HG03565 (cell line): ENCODE measurements around the gene ASB7.
A peak's percentile ranks its signal among the peaks of the same experiment; 100 is the strongest.
"Not testable (repeated sequence)": the region's sequence is repeated elsewhere in the genome, so short reads cannot be mapped to it uniquely, and the experiment has no call there.

Experiments used
- ATAC-seq: cut with Tn5 transposase; IDR thresholded peaks from one replicate; pipeline ENCODE4 v1.9.1; 2021; ENCODE audit warnings: mild to moderate bottlenecking, moderate library complexity; ENCODE audit not compliant: unreplicated experiment

Gene ASB7, protein sequence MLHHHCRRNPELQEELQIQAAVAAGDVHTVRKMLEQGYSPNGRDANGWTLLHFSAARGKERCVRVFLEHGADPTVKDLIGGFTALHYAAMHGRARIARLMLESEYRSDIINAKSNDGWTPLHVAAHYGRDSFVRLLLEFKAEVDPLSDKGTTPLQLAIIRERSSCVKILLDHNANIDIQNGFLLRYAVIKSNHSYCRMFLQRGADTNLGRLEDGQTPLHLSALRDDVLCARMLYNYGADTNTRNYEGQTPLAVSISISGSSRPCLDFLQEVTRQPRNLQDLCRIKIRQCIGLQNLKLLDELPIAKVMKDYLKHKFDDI

DNA sequence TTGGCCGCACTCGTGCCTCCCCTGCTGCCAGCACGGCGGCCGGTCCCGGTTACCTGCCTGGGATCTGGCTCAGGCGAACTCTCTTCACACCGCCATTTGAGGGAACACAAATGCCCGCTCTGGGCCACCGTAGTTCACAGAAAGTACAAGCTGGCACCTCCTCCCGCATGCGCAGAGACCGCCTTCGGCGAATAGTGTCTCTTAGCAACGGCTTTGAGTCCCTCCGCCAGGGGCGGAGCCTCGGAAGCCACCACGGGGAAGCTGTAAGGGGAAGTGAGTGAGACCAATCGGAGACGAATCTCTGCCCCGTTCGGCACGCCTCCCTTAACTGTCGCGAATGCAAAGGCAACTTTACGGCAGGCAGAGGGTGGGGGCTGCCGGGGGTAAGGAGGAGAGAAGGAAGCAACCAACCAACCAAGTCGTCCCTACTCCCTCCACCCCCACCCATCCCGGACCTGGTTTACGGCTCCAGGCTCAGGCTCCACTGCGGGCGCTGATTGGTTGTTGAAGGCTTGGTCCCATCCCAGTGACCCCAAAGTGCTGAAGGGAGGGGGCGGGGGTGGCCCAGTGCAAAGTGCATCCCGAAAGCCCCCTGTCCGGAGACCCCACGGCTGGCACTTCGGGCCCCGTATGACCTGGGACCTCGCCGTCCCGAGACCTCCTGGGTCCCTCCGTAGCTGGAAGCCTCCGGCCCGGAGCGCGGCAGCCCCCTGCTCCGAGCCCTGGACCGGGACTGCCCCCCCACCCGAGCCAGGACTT is at the start of gene ASB7, which contains the start of gene LINS1:
Gene ASB7 (plus strand): TSS at position 526 of the 759 bp plus-strand sequence. CDS start 9,628 bp downstream, outside the sequence.
Gene LINS1 (minus strand): TSS at position 121 of the 759 bp plus-strand sequence. CDS start 21,342 bp downstream, outside the sequence.
- peak; percentile 88 for ATAC-seq

DNA sequence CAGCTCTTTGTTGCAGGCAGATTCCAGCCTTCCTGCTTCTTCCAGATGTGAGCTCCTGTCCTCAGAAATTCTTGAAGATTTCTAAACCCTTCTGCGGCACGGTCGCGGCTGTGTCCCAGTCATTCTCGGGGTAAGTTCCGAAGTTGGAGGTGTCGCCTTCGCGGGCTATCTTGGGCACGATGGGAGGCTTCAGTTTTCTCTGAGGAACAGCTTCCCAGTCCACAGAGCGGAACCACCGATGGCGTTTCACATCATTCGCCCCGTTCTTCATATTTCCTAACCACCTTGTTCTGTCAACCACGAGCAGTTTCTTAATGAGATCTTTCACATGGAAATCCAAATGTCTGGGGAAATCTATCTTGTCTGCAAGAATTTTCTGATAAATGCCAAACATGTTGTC is 48.9 kb upstream of the ASB7 start:
- ATAC-seq: no peak

DNA sequence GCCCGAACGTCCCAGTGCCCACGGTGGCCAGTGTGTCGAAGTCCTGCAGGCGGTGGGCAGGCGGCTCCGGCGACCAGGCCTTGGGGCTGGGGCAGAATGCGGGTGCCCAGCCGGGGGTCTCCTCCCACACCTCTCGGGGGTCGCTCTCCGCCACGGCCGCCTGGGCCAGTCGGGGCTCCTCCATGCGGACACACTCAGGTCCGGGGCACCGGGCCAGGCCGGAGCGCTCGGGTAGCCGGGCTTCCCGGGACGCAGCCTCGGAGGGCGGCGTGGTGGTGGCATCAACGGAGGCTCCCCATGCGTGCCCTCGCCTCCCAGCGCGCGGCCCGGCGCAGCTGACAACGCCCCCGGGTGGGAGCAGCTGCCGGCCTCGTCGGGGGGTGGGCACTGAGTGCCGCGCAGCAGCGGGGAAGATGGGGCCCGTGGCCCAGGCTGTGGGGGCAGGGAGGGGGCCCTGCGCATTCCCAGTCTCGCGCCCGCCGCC is 43.6 kb upstream of the ASB7 start:
- ATAC-seq: no peak

DNA sequence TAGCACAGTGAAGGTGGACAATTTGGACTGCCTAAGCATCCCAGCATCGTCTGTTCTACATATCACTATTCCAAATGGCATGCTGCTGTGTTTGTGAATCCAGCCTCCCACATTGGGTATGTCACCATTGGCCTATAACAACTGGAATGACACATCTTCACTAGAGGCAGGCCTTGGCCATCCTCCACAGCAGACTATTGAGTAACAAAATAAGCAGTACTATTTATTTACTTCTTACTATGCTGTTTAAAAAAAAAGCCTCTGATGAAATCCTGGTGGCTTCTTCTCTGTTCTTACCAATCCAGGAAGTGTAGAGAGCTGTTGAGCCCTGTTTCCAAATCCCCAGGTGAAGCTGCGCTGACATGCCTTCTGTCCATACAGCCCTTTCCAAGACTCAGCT is 43.1 kb upstream of the ASB7 start:
- ATAC-seq: no peak

DNA sequence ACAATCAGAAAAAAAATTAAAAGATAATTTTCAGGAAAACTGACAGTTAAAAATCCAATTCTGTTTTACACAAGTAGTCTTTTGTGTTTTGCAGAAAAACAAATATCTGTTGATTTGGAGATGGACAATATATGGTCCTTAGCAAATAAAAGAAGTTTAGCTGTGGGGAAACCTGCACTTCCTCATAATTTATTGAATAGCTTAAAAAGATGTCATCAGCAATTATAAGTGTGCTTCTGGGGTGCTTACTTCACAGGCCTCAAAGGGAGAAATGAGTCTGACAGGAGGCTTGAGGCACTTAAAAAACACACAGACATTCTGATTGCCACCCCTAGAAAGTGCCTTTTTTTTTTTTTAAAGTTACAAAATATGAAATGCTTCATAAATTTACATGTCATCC is 42.1 kb upstream of the ASB7 start:
- no peak for ATAC-seq

DNA sequence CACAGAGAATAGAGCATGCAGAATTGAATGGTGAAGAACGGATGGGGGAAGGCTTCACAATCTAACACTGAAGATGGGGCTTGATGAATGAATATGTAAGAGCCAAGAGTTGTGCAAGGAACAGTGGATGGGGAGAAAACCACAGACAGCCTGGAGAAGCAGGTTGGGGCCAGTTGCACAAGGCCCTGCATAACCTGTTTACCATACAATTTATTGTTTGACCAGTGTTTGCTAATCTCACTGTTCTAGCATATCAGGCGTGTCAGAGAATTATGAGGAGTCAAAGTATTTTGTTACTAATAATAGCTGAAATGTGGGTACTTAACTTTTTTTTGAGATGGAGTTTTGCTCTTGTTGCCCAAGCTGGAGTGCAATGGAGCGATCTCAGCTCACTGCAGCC is 36.8 kb upstream of the ASB7 start:
- ATAC-seq: no peak

DNA sequence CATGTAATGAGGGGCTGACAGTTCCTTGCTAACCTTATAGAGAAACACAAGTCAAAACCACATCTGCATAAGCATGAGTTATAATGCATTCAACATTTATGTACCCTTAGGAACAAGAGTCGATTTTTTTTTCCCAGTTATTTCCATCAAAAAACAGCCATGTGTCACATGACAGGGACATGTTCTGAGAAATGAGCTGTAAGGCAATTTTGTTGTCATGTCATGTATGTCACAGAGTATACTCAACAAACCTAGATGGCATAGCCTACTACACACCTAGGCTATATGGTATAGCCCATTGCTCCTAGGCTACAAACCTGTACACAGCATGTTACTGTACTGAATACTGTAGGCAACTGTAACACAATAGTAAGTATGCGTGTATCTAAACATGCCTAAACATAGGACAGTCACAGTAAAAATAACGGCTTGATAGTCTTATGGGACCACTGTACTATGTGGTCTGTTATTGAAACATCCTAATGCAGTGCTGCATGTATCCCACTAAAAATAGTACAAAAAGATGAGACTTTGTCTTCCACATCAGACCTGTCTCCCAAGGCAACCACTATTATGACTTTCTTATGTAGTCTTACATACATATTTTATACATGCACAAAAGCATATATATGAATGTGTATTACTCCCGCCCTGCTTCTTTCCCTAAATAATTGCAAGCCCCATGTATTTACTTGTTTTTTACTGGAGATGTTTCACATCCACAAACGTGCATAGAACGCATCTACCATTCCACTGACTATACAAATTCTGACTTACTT is 35.4 kb upstream of the ASB7 start:
- no peak for ATAC-seq

DNA sequence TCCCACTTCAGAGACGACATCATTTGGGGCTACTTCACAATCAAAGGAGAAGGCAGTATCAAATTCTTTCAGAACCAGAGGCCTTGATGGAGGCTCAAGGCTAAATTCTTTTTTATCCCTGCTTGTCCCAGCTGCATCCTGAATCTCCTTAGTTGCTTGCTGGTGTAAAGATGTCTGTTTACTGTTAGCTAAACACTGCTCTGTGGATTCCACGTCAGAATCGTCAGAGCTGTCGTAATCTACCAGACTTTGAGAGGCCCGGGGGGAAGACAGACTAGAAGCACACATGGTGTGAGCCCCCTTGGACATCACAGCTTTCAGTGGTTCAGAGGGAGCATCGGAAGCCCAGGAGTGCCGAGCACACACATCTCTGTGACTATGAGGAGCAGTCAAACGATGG is 33.0 kb upstream of the ASB7 start:
- no peak for ATAC-seq

DNA sequence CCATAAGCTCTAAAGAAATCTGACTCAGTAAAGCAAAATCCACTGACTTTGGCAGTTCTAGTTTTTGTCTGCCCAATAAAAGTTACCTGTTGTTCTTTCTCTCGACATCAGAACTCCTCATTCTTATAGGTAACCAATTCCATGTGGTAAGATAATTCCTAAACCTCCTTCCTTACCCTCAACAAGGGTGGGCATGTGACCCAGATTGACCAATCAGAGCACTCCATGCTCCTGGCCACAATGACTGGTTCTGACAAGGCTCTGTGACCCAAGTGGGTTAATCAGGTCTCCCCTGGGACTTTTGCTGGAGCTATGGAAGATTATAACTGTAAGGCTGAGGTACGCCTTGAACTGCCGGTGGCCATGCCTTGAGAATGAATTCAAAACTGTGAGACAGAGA is 32.1 kb upstream of the ASB7 start:
- no peak for ATAC-seq

DNA sequence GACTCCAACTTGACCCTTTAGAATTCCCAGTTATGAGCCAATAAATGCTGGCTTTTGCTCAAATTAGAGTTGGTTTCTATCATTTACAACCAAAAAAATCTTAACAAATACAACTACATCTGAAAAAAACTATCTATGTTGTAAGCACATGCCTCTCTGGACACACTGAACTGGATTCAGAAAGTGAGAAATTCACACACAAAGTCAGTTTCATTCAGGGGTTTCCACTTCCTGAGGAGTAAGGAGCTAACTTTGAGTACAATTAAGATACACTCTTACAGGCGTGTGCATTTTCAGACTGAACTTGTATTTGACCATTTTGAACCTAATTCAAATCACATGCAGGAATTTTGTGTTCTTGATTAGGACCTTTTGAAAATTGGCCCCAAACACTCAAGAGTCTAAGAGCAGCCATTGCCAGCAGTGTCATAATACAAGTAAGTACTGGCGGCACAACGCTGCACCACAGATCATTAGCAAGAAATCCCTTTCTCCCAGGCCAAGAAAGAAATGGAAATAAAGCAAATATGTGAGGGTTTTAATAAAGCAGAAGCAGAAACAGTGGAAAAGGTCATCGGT is 31.6 kb upstream of the ASB7 start:
- ATAC-seq: peak; percentile 60

DNA sequence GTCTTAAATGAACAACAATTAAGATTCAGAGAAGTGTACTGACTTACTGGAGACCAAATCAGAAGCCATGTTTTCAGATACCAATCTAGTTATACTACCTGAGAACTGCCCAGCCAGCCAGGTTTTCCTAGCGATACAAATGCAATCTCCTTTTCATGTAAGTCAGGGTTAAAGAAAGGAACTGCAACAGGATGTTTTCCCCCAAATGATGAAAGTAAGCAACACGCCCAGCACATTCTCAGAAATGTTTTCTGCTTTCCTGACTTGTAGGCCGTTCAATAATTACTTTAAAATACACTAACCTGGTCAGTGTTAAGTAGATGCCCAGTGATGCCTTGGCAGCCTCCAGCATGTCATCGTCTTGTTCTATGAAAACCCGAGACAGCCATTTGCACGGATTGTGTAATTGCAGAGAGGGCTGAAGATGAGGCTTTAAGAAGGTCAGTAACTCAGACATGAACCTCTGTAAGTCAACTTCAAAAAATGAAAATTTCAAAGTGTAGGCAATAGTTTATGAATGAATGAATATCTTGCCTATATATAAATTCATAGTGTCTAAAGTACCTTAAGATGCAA is 30.7 kb upstream of the ASB7 start:
- no peak for ATAC-seq

DNA sequence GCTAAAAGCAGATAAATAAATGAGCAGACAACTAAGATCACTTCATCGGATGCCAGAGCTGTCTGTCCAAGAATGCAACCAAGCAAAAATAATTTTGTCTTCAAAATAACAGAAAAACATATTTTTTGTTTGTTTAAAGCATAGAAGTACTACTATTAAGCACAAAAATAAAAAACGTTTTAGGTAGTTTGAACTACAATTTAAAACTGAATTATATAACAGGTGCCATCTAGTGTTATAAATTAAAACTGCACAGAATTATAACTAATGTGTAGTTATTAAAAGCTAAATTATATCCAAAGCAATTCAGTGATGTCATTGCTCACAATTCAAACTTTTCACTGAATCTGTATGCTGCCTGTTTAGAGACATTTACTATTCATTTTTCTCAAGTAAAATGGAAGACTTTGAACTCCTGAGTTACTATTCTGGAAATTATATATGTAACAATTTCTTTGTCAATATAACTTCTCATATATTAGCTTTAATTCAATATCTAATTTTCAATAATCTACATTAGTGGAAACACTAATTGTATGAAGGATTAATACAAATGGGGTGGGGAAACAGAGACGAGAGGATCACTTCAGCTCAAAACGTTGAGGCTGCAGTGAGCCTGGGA is 29.9 kb upstream of the ASB7 start:
- ATAC-seq: no peak

DNA sequence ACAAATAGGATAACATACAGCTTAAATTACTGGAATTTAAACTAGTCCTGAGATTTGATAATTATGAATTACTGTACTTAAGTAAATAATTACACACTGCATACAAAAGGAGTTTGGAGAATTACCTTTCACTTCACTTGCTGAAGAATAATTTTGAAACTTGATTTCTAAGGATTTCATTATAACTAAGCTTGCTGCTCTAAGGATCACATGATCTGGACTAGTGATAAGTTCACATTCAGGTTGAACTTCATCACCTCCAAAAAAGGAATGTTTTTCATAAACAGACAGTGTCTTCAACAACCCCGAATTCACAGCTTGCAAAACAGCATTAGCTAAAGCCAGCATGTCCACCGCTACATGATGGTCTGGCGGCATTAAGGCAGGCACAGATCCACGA is 28.9 kb upstream of the ASB7 start:
- no peak for ATAC-seq

DNA sequence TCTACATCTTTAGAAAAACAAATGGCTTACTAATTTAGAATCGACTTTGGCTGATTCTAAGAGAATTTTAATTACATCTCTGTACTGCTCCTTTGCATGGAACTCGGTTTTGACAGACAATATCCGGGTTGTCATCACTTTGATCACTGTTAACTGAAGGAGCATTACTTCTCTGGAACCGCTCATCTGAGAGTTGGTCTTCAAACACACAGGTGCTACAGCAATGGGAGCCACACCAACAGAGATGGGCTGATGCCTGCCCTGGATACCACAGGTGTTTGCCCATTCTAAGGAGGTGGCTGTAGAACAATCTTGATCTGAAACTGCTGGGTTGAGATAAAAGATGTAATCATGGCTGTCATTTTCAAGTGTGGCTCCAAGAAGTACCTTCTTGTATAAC is 22.0 kb upstream of the ASB7 start:
- ATAC-seq: no peak

DNA sequence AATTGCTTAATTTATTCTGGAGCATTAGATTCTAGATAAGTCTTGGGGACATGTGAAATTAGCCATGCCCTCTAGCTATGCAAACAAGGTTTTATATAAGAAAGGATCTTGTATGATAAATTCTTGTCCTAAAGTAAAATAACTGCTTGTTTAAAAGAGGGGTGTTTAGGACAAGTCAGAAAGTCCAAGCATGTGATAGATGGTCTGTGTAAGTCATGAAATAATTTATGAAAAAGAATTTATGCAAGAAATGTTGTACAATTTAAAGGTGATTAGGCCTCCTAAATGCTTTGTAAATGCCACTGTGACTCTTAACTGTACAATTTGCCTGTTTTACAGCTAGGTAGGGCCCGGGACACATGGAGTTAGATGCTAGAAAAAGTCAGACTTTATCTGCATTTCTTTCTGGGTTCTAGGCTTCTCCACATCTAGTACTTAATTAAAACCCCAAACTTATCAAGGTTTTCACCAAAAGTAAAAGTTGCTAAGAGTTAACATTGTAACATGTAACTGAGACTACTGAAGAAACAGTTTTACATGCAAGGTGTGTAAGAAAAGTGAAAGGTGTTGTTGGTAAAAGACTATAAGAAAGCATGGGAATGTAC is 13.6 kb upstream of the ASB7 start:
- ATAC-seq: no peak

DNA sequence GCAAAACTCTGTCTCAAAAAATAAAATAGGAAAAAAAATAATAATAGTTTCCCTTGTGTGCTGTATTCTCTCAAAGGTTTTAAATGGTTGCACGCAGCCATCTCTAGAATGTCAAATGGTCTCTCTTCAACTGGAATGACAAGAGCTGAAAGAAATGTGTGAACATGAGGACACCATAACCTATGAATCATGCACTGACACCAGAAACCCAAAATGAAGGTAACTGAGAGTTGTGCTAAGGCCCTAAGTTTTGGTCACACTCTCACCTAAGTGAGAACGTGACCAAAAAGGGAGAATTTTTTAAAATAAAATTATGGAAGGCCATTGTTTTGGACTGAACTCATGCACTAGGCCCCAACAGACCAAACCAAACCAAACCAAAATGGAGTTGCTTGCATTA is 11.2 kb upstream of the ASB7 start:
- not testable (repeated sequence) for ATAC-seq

DNA sequence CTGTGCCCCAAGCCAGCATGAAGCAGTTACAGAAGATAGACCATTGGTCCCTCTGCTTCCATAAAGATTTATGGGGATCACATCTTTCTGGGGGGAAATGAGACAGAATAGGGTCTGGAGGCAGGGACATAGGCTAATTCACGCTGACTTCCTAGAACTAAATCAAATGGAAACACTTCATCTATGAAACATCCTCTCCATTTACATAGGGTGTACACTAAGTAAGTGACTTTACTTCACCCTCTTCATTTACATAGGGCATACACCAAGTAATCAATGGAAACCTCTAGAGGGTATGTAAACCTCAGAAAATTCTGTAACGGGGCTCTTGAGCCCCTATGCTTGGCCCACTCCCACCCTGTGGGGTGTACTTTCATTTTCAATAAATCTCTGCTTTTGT is 10.6 kb upstream of the ASB7 start:
- no peak for ATAC-seq

DNA sequence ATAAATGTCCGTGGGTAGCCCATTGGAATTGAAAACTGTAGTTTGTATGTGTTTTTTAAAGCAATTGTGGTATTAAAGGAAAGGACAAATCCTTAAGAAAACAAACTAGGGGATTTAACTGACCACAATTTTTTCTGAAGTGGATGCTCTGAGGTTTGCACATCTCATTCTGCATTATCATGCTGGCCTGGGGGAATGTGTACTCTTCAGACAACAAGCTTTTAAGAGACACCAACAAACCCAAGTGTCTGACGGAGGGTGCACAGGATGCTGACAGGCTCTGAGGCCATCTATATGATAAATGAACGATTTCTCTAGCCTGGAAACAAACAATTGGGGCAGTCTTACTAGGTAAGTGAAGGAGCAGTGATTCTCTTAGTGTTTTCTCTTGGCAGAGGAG is 9.5 kb upstream of the ASB7 start:
- no peak for ATAC-seq

DNA sequence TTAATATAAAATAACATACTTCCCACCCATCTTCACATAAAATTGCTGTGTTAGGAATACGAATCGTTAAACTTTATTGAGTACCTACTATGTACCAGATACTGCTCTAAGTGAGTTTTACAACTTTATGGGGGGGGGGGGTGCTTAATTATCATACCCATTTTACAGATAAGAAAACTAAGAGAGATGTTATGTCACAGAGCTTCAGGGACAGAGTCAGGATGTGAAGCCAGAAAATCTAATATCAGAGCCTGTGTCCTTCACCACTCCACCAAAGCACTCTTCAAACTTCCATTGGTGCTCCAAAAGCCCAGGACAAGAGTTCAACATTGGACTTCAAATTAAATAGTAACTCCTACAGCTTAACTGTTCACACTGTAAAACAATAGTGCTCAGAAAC is 9.0 kb upstream of the ASB7 start:
- no peak for ATAC-seq

DNA sequence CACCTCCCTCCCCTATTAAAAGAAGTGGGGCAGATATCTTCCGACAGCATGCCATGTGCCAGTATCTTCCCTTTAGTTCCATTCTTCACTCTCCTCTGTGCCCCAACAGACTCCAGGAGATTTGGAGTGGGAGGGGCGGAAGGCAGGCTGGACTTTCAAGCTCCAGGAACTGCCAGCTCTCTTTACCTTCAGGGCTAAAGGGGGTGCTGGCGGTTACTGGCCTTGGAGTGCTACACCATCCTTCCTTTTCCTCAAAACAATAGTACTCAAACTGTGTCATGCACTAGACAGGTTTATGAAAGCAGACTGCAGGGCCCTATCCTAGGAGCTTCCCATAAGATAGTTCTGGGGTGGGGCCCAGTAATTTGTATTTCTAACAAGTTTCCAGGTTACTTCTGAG is 6.4 kb upstream of the ASB7 start:
- ATAC-seq: no peak
